BJ (cell line): Measurements from ENCODE around the gene KIF12. TPM values are rescaled to one million over a fixed set of nuclear protein-coding genes. Genes with fewer than 3 reads are reported as not detected.
A peak's percentile ranks its signal among the peaks of the same experiment; 100 is the strongest.

Source experiments
- CTCF ChIA-PET: fragments of 350-600 bp; formaldehyde crosslinking; extraction: SDS; loops from one replicate; lab custom pipeline; 2021; ENCODE audit warnings: antibody characterized with exemption, inconsistent platforms; lab: Yijun Ruan, JAX
- POLR2A ChIA-PET: fragments of 300-600 bp; sonication (Branson Sonifier 250); formaldehyde crosslinking; extraction: SDS; loops from one replicate; lab custom pipeline; 2021; ENCODE audit warnings: antibody characterized with exemption; lab: Charles Lee
- DNase-seq: peaks from one replicate; pipeline ENCODE4 v3.0.0-alpha.2; 2011; ENCODE audit warnings: low read depth
- H3K27me3 ChIP-seq: 2 replicates; pipeline ENCODE4 v1.6.0; 2011; ENCODE audit warnings: low read length; ENCODE audit not compliant: control insufficient read depth, insufficient read depth
- H3K36me3 ChIP-seq: 2 replicates; pipeline ENCODE4 v1.5.1; 2011; ENCODE audit warnings: low read length; ENCODE audit not compliant: control insufficient read depth, insufficient read depth
- H3K4me3 ChIP-seq: 2 replicates; pipeline ENCODE4 v1.5.1; 2011; ENCODE audit warnings: low read depth, mild to moderate bottlenecking, control low read depth, low read length
- CTCF ChIP-seq: IDR thresholded peaks from 2 replicates; pipeline ENCODE4 v1.5.1; 2011; ENCODE audit warnings: low read depth, mild to moderate bottlenecking, control low read depth, inconsistent platforms, low read length, moderate library complexity; ENCODE audit not compliant: insufficient read depth
- polyA minus RNA-seq: library from RNA; depleted of rRNA, polyadenylated mRNA; stranded (reverse); fragments of >200 nt; gene quantifications from 2 replicates; pipeline ENCODE4 v1.2.3, GENCODE V29; 2011; rRNA and poly(A)+ RNA removed
- polyA plus RNA-seq: library from polyadenylated mRNA; depleted of rRNA; stranded (reverse); fragments of >200 nt; gene quantifications from 2 replicates; pipeline ENCODE4 v1.2.3, GENCODE V29; 2011; rRNA removed

Gene KIF12
- polyA plus RNA-seq (0.07 TPM in 2 replicates), polyA minus RNA-seq (not detected in 2 replicates)

GRCh38 chr9:114098936-114099668, at the start of gene KIF12:
TSS of gene KIF12 (minus strand) at chr9:114099292. CDS start at chr9:114099276, 16 bp downstream.
- POLR2A ChIA-PET = no interaction called here
- H3K36me3 ChIP-seq = no peaks in the 10 kb centered on the region
- H3K27me3 ChIP-seq = peaks cover 18% of the 10 kb centered on the region
- CTCF ChIA-PET = interaction anchor here (1.2 to 8.0 kb wide), 4 partner anchors 9 to 209 kb away, joined by 3 to 66 read pairs (median 4); no protein-coding TSS in a partner anchor
- no peak for TF ChIP-seq CTCF
- DNase-seq = no peak
- peak within 1 kb of the TSS; percentile 46 for H3K4me3 ChIP-seq

- no peaks in the 10 kb centered on the region for H3K36me3 ChIP-seq
- TF ChIP-seq CTCF = no peak
- H3K4me3 ChIP-seq = no peak overlapping the region
- no peak for DNase-seq
- H3K27me3 ChIP-seq = peaks cover 10% of the 10 kb centered on the region
- ChIA-PET CTCF (interaction anchor here (1.6 to 2.4 kb wide), 2 partner anchors 8 to 144 kb away, joined by 6 to 10 read pairs; partner anchors contain the start of gene COL27A1), POLR2A (no interaction called here)
Observed at GRCh38 chr9:114146735-114147134, 47.6 kb upstream of the KIF12 start.

- ChIA-PET POLR2A (no interaction called here), CTCF (interaction anchor here (1.4 to 6.1 kb wide), 2 partner anchors 12 to 148 kb away, joined by 5 to 50 read pairs; partner anchors contain the start of gene COL27A1)
- H3K36me3 ChIP-seq = no peaks in the 10 kb centered on the region
- H3K27me3 ChIP-seq = peaks cover 22% of the 10 kb centered on the region
- H3K4me3 ChIP-seq = no peak overlapping the region
- DNase-seq = no peak
- TF ChIP-seq CTCF = no peak
Observed at GRCh38 chr9:114143234-114143633, 44.1 kb upstream of the KIF12 start.

GRCh38 chr9:114141553-114142402, 42.7 kb upstream of the KIF12 start:
- ChIA-PET CTCF (interaction anchor here (1.1 to 6.1 kb wide), 5 partner anchors 13 to 149 kb away, joined by 3 to 50 read pairs (median 5); partner anchors contain the start of gene COL27A1), POLR2A (no interaction called here)
- Histone ChIP-seq H3K36me3 (no peaks in the 10 kb centered on the region), H3K27me3 (peaks cover 32% of the 10 kb centered on the region), H3K4me3 (no peak overlapping the region)
- no peak for DNase-seq
- TF ChIP-seq CTCF = no peak
